ENCODE measurements around the gene POLD3.
"Not testable (repeated sequence)": the region's sequence is repeated elsewhere in the genome, so short reads cannot be mapped to it uniquely, and the experiment has no call there.

Gene POLD3

GRCh38 chr11:74579577-74580270, 12.7 kb upstream of the POLD3 start:
- H3K4me3 ChIP-seq (ENCODE audit: low read depth, low read length) = no peak overlapping the region
- DNase-seq (ENCODE audit: low read depth) = no peak

GRCh38 chr11:74581954-74582547, 10.3 kb upstream of the POLD3 start:
- no peak overlapping the region for H3K4me3 ChIP-seq (ENCODE audit: low read depth, low read length)
- DNase-seq (ENCODE audit: low read depth) = no peak

- no peak for DNase-seq (ENCODE audit: low read depth)
- no peak overlapping the region for H3K4me3 ChIP-seq (ENCODE audit: low read depth, low read length)
Measured at GRCh38 chr11:74583024-74583624, 9.3 kb upstream of the POLD3 start.

- DNase-seq (ENCODE audit: low read depth); H3K4me3 ChIP-seq (ENCODE audit: low read depth, low read length): not testable (repeated sequence)
Measured at GRCh38 chr11:74590492-74590891, 1.9 kb upstream of the POLD3 start.

- H3K4me3 ChIP-seq (ENCODE audit: low read depth, low read length) = peak overlapping the region; percentile 97
- no peak for DNase-seq (ENCODE audit: low read depth)
Measured at GRCh38 chr11:74592063-74592440, 330 bp upstream of the POLD3 start.

GRCh38 chr11:74593463-74593862, 1.1 kb downstream of the POLD3 start:
- peak overlapping the region; percentile 97 for H3K4me3 ChIP-seq (ENCODE audit: low read depth, low read length)
- DNase-seq (ENCODE audit: low read depth) = no peak

GRCh38 chr11:74602637-74603556, 10.5 kb downstream of the POLD3 start:
- DNase-seq (ENCODE audit: low read depth) = no peak
- no peak overlapping the region for H3K4me3 ChIP-seq (ENCODE audit: low read depth, low read length)

GRCh38 chr11:74603845-74604244, 11.5 kb downstream of the POLD3 start:
- H3K4me3 ChIP-seq (ENCODE audit: low read depth, low read length) = no peak overlapping the region
- DNase-seq (ENCODE audit: low read depth) = no peak

- no peak for DNase-seq (ENCODE audit: low read depth)
- no peak overlapping the region for H3K4me3 ChIP-seq (ENCODE audit: low read depth, low read length)
Measured at GRCh38 chr11:74604311-74604710, 11.9 kb downstream of the POLD3 start.

- H3K4me3 ChIP-seq (ENCODE audit: low read depth, low read length) = no peak overlapping the region
- DNase-seq (ENCODE audit: low read depth) = no peak
Measured at GRCh38 chr11:74605403-74605802, 13.0 kb downstream of the POLD3 start.

- no peak overlapping the region for H3K4me3 ChIP-seq (ENCODE audit: low read depth, low read length)
- no peak for DNase-seq (ENCODE audit: low read depth)
Measured at GRCh38 chr11:74608431-74608830, 16.0 kb downstream of the POLD3 start.

GRCh38 chr11:74611369-74611861, 19.0 kb downstream of the POLD3 start:
- peak; percentile 39 for DNase-seq (ENCODE audit: low read depth)
- H3K4me3 ChIP-seq (ENCODE audit: low read depth, low read length) = no peak overlapping the region

- no peak overlapping the region for H3K4me3 ChIP-seq (ENCODE audit: low read depth, low read length)
- DNase-seq (ENCODE audit: low read depth) = no peak
Measured at GRCh38 chr11:74612877-74613276, 20.5 kb downstream of the POLD3 start.

GRCh38 chr11:74615311-74615710, 22.9 kb downstream of the POLD3 start:
- H3K4me3 ChIP-seq (ENCODE audit: low read depth, low read length) = no peak overlapping the region
- DNase-seq (ENCODE audit: low read depth) = no peak

GRCh38 chr11:74615988-74616387, 23.6 kb downstream of the POLD3 start:
- H3K4me3 ChIP-seq (ENCODE audit: low read depth, low read length) = no peak overlapping the region
- DNase-seq (ENCODE audit: low read depth) = no peak

- no peak for DNase-seq (ENCODE audit: low read depth)
Measured at GRCh38 chr11:74620531-74620930, 28.1 kb downstream of the POLD3 start.

GRCh38 chr11:74626130-74626529, 33.7 kb downstream of the POLD3 start:
- no peak for DNase-seq (ENCODE audit: low read depth)
- no peak overlapping the region for H3K4me3 ChIP-seq (ENCODE audit: low read depth, low read length)

More at GRCh38 chr11:74620531-74620930, 28.1 kb downstream of the POLD3 start:
- H3K4me3 ChIP-seq (ENCODE audit: low read depth, low read length) = no peak overlapping the region

GRCh38 chr11:74626604-74627003, 34.2 kb downstream of the POLD3 start:
- no peak for DNase-seq (ENCODE audit: low read depth)
- no peak overlapping the region for H3K4me3 ChIP-seq (ENCODE audit: low read depth, low read length)

GRCh38 chr11:74627381-74627780, 35.0 kb downstream of the POLD3 start:
- DNase-seq (ENCODE audit: low read depth) = no peak

GRCh38 chr11:74630043-74630442, 37.7 kb downstream of the POLD3 start:
- DNase-seq (ENCODE audit: low read depth) = no peak

More at GRCh38 chr11:74627381-74627780, 35.0 kb downstream of the POLD3 start:
- no peak overlapping the region for H3K4me3 ChIP-seq (ENCODE audit: low read depth, low read length)

More at GRCh38 chr11:74630043-74630442, 37.7 kb downstream of the POLD3 start:
- no peak overlapping the region for H3K4me3 ChIP-seq (ENCODE audit: low read depth, low read length)
